ENCODE results near the gene MYG1.

DNA sequence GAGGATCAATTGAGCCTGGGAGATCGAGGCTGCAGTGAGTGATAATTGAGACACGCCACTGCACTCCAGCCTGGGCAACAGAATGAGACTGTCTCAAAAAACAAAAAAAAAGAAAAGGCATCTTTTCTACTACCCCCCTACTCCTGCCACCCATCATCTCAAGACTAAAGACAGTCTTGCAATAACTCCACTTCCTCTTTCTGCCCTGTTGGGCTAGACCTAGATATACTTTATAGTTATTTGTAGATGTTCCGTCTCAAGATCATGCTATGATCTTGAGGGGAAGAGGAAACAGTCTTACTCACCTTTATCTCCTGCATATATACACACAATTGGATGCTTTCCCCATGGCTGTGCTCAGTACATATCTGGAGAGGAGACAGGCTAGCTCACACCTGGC lies 43.5 kb upstream of the MYG1 start:
- TF ChIP-seq, protein P1, sequence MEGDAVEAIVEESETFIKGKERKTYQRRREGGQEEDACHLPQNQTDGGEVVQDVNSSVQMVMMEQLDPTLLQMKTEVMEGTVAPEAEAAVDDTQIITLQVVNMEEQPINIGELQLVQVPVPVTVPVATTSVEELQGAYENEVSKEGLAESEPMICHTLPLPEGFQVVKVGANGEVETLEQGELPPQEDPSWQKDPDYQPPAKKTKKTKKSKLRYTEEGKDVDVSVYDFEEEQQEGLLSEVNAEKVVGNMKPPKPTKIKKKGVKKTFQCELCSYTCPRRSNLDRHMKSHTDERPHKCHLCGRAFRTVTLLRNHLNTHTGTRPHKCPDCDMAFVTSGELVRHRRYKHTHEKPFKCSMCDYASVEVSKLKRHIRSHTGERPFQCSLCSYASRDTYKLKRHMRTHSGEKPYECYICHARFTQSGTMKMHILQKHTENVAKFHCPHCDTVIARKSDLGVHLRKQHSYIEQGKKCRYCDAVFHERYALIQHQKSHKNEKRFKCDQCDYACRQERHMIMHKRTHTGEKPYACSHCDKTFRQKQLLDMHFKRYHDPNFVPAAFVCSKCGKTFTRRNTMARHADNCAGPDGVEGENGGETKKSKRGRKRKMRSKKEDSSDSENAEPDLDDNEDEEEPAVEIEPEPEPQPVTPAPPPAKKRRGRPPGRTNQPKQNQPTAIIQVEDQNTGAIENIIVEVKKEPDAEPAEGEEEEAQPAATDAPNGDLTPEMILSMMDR (IDR thresholded peaks at IDR 0.05) = no peak
- TF ChIP-seq POLR2A (IDR thresholded peaks at IDR 0.05) = no peak

Measured in Peyer's patch (tissue), 4 donors.